GM19238 (cell line): Measurements from ENCODE around the gene IDH3A.

Experiments
- DNase-seq: peaks from one replicate; pipeline ENCODE4 v3.0.0; 2011; ENCODE audit warnings: low spot score; ENCODE audit not compliant: insufficient read length

IDH3A gene

DNA sequence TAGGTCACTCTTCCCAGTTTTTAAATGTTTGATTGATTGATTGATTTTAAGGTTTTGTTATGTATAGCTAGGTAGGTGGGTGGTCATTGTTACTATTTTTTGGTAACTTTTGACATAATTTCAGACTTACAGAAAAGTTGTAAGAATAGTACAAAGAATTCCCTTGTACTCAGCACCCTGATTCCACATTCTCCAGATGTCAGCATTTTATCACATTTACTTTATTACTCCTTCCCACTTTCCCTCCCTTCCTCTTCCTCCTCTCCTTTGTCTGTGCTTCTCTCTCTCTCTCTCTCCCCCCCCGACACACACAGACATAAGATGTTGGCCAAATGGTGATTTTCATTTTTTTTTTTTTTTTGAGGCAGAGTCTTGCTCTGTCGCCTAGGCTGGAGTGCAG, 14.8 kb downstream of the IDH3A start:
- no peak for DNase-seq

DNA sequence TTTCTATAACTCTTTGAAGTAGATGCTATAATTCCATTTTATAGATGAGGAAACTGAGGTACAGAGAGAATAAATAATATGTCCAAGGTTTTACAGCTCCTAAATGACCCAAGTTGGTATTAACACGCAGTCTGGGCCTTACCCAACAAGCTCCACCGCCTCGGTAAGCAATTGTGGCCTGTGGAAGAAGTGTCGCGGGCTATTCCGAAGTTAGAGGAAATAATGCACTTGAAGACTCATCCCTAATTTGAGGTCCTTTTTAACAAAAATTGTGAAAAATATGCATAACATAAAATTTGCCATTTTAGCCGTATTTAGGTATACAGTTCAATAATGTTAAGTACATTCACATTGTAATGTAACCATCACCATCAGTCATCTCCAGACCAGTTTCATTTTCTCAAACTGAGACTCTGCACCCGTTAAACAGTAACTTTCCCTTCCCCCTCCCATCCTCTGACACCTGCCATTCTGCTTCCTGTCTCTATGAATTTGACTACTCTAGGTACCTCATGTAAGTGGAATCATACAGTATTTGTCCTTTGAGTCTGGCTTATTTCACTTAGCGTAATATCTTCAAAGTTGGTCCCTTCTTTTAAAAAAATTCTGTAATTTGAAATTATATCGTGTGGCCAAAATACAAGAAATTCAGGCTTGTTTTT, 18.2 kb downstream of the IDH3A start:
- DNase-seq: no peak

DNA sequence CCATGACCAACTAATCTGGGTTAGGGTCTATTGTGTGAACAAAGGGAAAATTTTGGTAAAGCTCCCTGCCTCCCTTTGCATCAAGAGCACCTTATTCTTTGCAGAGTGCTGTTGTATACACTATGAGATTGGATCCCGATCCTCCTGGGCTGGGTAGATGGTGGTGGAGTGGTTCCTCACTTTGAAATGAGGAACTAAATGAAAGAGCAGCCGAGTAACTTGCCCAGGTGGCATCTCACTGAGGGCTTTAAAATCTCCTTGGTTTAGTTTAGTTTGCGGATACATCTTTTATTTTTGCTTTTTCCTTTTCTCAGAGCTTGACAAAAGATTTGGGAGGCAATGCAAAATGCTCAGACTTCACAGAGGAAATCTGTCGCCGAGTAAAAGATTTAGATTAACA, 19.4 kb downstream of the IDH3A start:
- no peak for DNase-seq

- no peak for DNase-seq
Measured at GRCh38 chr15:78170848-78171773, 21.9 kb downstream of the IDH3A start.

DNA sequence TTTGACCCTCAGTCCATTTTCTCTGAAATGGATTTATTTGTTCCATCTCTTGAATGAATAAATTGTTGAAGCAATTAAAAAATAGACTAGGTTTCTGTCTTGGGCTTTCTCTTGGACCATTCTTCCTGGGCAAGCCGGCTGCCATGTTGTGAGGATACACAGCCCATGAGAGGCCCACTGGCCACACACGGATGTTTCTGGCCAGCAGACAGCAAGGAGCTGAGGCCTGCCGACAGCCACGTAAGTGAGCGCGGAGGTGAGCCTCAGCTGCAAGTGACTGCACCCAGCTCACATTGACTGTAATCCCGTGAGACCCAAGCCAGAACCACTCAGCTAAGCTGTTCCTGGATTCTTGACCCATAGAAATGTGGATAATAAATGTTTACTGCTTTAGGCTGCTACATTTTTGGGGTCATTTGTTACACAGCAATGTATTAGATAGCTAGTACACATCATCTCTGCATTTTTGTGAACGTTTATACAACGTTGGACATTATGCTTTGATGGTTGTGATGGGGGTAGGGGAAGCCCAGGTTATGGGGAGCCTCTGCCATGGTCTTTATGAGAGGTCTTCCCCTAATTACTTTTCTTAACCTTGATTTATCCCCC, 22.8 kb downstream of the IDH3A start:
- no peak for DNase-seq

DNA sequence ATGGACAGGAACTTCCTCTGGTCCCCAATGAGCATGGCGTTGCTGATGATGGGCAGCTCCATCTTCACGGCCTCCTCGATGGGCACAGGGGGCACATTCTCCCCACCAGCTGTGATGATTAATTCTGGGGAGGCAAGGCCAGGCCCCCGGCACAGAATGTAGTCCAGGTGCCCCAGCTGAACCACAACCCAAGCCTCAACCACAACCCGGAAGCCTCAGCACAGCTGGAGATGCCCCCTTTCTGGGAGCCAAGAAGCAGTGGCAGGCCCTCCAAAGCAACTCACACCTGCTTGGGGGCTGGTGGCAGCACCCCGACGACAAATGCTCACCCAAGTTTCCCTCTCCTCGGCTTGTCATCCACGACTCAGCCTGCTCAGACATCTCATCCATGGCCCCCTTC, 25.2 kb downstream of the IDH3A start:
- DNase-seq: no peak

GRCh38 chr15:78175330-78175729, 26.2 kb downstream of the IDH3A start:
- DNase-seq: no peak

DNA sequence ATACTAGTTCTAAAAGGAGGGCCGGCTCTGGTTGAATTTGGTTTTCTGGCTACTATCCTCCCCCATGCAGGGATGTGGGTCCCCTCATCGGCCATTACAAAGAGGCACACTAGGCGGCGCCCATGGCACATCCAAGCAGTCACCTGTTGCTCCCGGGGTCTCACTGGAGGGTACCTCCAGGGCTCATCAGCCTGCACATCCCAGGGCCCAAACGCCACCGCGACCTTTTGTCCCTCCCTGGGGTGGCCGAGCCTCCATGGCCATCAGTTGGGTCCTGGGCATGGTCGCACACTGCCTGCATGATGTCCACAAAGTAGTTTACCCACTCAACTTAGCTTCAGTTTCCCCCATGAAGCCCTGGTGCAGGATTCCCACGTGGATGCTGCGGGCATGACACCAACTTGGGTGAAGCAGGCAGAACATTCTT, 28.3 kb downstream of the IDH3A start:
- no peak for DNase-seq

GRCh38 chr15:78178064-78178463, 28.9 kb downstream of the IDH3A start:
- DNase-seq: no peak

- no peak for DNase-seq
Measured at GRCh38 chr15:78179286-78179840, 30.2 kb downstream of the IDH3A start.

DNA sequence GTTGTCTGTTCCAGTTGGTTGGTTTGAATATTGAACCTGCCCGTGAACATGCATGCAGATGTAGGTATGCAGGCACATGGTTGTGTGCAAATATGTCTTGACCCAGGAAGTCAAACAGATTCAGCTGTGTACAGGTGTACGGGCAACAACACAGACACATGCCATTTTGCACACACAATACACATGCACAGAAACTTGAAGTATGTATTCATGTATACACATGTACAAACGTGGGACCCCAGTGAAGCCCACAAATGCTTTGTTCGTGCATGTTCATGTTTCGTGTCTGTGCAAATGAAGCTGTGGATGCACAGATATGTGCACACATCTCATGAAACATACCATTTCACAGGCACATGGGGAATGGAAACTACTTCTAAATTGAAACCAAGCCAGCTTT, 30.7 kb downstream of the IDH3A start:
- no peak for DNase-seq

- DNase-seq: no peak
Measured at GRCh38 chr15:78182336-78182700, 33.2 kb downstream of the IDH3A start.

DNA sequence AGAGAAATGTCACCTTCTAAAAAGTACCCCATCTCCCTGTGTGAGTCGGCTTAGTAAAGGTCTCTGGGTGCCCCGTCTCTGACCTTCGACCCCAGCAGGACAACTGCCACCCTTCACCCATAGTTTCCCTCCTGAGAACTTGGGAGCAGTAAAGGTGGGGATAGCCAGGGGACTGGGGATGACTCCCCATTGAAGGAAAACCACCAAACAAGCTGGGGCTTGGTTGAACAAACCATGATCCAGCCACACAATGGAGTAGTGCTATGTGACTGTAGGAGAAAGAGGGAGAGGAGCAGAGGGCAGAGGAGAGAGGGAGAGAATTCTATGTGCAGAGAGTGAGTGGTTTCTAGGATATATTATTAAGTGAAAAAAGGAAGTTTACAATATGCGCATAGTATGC, 33.7 kb downstream of the IDH3A start:
- no peak for DNase-seq

DNA sequence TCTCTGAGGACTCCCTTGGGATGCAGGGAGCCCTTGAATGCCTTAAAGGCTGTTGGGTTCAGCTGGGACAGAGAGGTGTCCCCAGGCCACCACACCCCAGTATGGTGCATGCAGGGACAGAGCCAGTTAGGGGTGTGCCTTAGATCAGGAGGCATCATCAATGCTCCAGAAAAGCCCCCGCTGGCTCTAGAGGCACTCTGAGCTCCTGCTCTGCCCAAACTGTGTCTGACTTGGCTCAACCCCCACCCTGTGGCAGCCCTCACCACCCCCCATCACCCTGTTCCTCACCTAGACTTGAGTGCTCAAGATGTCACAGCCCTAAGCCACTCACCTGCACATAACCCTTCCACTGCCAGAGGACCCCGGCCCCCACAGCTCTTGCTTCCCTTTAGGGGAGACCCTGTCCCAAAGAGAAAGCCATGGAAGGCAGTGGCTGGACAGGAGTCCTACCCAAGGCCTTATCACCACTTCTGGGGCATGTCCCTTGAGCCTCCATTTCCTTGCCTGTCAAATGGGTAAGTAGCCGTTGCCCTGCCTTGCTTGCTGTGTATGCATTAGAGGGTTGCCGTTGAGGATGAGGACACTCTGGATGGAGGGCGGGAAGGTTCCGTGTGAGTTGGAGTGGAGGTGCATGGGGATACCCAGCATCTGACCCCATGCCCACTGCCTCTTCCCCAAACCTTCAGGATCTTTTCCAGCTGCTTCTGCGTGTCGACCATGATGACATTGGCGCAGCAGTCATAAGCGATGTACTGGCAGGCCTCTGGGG, 43.8 kb downstream of the IDH3A start:
- no peak for DNase-seq

GRCh38 chr15:78193731-78194567, 44.8 kb downstream of the IDH3A start:
- DNase-seq: no peak

DNA sequence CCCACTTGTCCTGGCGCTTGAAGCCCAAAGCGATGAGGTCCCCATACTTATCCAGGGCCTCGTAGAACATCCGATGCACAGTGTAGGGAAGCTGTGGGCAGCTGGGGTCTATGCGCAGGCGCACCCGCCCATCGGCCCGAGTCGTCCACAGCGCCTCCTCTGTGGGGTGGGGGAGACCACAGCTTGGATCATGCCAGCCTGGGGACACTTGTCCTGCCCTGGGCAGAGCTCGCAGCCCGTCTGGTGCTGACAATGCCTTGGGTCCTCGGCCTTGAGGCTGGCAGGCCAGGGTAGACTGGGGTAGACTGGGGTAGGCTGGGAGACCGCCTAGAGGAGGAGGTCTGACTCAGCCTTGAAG, 45.4 kb downstream of the IDH3A start:
- DNase-seq: no peak

DNA sequence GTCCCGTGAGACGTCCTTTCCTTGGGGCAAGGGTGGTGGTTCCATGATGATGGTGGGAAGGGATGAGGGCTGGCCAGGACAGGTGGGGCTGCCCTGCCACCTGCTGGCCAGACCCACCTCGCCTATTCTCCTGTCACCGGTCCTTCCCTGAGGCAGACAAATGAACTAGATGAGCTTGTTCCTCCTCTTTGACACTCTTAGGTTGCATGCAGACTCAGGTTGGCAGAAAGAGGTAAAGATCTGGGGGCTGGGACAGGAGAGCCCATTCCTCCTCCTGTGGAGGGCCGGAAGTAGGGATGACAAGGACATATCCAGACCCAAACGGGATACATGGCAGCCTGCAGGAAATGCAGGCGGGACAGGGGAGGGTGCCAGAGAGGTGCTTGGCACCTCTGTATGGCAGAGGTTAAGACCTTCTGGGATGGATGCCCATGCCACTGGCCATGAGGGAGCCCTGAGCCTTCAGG, 46.6 kb downstream of the IDH3A start:
- peak; percentile 74 for DNase-seq

GRCh38 chr15:78197632-78198031, 48.5 kb downstream of the IDH3A start:
- no peak for DNase-seq

- DNase-seq: no peak
Measured at GRCh38 chr15:78200276-78200930, 51.2 kb downstream of the IDH3A start.
